NK-92 (cell line): Measurements from ENCODE around the gene OR2T11.
"Not testable (repeated sequence)": the region's sequence is repeated elsewhere in the genome, so short reads cannot be mapped to it uniquely, and the experiment has no call there.

Source experiments
- DNase-seq: peaks from one replicate; lab custom pipeline; 2025; ENCODE audit not compliant: unreplicated experiment; lab: John Stamatoyannopoulos, UW

Gene OR2T11

DNA sequence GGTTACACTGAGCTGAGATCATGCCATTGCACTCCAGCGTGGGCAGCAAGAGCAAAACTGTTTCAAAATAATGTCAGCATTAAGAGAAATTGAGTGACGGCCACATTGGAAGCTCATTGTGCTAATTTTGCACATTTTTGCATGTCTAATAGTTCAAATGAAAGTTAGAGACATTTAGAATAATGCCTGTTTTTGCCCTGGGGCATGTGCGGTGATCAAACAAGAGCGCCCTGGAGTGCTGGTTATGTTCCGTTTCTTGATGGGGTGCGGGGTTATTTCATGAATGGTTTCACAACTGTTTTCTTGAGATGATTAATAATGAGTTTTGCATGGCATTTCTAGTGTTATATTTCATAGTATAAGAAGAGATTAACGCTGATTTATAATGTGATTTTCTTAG is 13.1 kb downstream of the OR2T11 start:
- no peak for DNase-seq

DNA sequence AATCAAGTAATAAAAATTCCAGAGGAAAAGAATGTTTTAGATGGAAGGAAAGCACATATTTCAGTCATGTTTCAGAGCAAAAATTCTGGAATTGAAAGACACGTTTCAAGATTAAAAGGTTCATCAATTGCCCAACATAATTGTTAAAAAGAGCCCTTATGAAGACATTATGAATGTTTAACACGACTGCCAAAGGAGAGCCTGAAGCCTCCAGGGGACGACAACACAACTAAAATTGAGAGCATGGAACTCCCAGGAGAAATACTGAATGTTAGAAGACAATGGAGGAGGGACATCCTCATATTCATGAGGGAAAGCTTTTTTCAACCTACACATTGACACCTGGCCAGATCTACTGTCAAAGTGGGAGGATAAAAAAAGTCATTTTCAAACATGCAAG is 16.0 kb downstream of the OR2T11 start:
- no peak for DNase-seq

DNA sequence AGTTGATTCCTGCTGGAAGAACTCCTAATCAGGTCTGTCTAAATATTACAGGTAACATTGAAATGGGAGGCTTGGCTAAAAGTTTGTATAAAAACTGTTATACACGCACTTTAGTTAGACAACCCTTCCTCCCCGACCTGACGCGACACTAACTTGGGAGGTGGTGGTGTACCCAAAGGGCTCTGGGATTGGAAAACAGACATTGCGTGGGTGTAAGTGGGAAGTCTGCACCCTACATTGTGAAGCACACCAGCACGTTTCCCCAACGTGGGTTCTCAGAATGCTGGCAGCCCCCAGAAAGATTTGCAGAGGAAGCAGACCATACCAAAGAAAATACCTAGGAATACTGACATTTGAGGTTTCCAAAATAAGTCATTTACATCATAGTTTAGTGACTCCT is 16.8 kb downstream of the OR2T11 start:
- no peak for DNase-seq

DNA sequence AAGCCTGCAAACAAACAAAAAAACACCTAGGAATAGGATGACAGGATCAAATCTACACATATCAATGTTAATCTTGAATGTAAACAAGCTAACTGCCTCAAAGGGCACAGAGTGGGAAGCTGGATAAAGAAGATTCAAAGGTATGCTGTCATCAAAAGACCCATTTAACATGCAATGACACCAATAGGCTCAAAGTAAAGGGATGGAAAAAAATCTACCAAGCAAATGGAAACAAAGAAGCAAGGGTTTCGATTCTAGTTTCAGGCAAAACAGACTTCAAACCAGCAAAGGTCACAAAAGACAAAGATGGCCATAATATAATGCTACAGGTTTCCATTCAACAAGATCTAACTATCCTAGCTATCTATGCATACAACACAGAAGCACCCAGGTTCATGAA is 21.1 kb downstream of the OR2T11 start:
- DNase-seq, result no peak

DNA sequence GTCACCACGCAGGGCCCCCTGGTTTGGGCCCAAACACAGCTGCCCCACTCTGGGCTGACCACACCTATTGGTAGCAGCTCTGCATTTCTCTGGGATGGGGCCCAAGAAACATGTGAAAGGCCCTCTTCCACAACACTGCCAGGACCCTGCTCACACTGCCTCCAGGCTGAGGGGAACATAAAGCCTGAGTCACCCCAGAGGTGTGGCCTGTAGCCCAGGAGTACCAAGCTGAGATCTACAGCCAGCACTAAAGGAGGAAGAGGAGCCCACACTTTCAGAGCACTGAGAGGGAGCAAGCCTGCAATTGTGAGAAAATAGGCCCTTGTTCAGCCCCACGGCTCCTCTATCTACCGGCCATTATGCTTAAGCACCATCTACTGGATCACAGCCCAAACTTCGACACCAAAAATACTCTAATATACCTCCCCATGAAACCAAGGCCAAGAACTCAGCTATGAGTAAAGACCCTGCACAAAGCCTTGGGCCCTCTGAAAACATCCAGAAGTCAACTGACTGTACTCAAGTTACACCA is 22.9 kb downstream of the OR2T11 start:
- no peak for DNase-seq

DNA sequence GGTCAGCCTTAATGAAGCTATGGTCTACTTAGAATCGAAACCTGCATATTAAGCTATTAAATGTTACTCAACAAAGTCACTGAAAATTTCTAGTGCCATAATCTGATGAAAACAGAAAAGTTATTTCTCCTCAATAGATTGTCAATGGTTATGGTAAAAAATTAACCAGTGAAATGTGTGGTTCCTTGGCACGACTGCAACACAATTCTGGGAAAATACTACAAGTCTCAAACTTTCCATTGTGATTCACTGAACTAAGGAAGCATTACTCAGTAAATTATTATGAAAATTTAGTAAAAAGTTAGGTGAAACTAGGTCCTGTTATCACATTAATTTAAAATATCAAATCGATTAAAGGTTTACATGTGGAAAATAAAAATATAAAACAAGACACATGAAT is 24.6 kb downstream of the OR2T11 start:
- no peak for DNase-seq

DNA sequence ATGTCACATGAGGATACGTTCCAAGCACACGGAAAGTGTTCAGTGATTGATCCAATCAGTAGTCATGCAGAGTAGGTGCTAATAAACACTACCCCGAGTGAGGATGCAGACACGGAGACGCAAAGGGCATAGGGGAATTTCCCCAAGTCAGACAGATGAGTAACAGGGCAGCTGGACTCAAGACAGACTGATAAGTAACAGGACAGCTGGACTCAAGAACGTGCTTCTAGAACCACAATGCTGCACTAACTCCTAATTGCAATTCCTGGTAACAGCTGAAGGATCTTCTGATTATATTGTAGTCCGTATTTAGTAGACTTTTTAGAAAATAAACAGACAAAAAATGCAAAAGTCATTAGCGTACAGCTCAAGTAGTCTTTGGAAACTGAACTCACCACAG is 35.5 kb downstream of the OR2T11 start:
- no peak for DNase-seq

DNA sequence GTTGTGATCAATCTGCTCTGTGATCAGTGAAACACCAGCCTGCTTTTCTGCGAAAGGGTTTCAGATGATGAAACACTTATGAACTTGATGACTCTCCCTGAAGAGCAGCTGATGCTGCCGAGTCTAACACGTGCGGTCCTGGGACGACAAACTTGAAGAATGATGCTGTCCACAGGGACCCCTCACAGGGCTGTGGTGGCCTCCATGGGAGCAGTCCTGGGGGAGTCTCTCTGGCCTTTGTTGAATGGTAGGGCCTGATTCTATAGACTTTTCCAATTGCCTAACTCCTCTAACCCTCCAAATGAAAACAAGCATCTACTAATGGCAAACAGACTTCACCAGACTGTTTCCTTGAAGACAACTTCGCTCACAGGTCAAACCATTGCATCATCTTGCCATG is 37.3 kb downstream of the OR2T11 start, which contains the start of gene OR2T10:
Gene OR2T10, minus strand, starts transcription at position 112 of the 400 bp plus-strand sequence. CDS start 3,932 bp downstream, outside the sequence.
- no peak for DNase-seq

DNA sequence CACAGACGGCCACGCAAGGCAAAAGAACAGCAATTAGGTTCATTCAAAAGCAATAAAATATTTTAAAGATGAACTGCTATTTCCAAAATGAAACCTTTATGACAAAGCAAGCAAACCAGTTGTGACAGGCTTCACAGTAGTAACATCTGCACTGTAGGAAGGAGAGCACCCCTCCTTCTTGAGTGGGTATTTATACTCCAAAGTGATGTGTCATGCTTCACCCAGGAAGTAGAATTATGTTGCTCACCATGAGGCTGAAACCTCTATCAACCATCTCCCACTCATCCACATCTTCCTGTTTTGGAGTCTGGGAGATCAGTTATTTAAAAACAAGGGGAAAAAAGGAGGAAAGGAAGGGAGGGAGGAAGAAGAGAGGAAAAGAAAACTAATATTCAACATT is 38.3 kb downstream of the OR2T11 start:
- no peak for DNase-seq

DNA sequence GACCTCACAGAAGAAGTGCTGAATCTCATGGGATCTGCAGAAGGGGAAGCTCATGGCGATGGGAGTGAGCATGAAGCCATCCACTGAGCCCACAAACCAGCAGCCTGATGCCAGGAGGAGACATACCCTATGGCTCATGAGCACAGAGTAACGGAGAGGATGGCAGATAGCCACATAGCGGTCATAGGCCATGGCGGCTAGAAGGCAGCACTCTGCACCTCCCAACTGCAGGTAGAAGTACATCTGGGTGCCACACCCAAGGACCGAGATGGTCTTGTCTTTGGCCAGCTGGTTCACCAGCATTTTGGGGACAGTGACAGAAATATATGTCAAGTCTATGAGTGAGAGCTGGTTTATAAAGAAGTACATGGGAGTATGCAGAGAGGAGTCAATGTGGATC is 41.7 kb downstream of the OR2T11 start:
- DNase-seq, result no peak

DNA sequence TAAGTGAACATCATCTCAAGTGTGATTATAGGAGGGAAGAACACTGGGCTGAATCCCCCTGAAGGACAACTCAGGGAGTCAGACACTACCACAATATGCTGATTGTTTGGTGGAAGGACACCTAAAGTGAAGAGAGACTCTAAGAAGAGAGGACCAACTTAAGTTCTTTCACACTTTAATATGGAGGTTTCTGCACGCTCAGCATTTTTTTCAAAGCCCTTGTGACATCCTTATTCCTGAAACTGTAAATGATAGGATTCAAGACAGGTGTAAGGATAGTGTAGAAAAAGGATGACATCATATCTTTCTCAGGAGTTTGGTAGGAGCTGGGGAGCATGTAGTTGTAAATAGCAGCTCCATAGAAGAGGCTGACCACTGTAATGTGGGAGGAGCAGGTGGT is 42.2 kb downstream of the OR2T11 start:
- no peak for DNase-seq

DNA sequence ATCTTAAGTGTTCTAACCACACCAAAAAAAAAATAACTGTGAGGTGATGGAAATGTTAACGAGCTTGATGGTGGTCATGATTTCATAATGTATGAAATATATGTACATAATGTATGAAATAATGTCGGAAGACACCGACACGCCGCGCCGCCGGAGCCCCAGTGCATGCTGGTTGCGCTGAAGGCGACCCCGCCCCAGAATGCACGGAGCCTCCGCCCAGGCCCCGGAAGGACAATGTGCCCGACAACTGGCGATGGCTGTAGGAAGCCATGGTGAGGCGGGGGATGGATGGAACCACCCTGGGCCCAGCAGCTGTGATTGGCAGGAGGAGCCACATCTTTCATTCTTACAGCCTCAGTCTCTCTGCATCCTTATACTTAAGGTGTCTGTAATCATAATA is 44.8 kb downstream of the OR2T11 start:
- no peak for DNase-seq

DNA sequence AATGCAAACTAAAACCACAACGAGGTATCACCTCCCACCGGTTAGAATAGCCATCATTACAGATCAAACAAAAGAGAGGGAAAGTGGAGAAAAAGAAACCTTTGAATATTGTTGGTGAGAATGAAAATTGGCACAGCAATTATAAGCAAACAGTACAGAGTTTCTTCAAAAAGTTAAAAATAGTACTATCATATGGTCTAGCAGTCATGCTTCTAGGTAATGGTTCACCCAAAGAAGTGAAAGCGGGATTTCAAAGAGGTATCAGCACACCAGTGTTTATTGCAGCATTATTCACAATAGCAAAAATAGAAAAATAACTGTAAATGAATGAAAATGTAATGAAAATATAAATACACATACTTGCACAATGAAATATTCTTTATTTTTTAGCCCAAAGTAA is 45.6 kb downstream of the OR2T11 start:
- DNase-seq, result no peak

DNA sequence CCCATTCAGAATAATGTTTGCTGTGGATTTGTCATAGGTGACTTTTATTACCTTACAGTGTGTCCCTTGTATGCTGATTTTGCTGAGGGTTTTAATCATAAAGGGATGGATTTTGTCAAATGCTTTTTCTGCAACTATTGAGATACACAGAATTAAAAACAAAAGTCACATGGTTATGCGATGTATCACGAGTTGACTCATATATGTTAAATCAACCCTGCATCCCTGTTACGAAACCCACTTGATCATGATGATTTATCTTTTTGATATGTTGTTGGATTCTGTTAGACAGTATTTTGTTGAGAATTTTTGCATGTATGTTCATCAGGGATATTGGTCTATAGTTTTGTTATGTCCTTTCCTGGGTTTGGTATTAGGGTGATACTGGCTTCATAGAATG is 49.6 kb downstream of the OR2T11 start:
- no peak for DNase-seq

DNA sequence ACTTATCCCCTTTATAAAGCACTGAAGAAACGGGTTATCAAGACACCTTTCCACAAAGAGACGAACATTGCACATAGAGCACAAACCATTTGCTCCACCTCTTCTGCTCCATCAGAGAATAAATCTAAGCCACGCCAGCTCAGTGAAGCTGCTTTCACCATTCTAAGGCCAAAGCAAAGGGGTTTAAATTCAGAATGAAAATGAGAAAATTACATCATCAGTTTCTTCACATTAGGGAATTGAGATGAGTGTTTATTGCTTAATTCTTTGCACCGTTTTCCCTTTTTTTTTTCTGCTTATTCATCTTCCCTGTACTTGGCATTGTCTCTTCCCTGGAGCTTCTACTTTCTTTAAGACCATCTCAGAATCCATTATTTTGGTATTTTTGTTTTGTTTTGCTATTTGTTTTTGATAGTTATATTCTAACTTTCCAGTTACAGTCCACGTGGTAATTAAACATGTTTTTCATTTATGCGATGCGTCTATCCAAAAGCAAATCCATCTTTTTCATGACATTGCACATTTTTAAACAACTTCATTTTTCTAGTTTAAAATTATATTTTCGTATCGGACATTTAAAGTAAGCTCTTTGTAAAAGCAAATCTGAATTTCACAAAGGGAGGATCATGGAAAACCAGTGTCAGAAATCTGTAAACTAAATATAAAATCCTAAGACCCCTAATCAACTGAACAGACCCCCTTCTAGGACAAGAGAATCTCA is 58.5 kb downstream of the OR2T11 start:
- no peak for DNase-seq

DNA sequence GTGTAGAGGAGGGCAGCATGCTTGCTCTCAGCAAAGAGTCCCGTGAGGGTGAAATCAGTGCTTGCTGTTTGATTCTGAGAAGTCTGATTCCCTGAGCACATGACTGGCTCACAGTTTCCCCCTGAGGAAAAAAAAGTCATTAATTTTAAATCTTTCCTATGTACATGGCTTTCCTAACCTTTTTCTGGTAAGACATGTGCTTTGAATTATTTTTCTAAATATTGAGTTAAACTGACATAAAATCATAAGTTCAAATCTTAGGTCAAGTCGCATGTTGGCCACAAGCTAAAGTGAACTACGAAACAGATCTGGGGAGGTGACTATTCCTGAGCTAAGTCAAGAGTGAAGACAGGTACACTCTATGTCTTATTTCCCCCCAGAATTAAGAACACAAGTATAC is 60.2 kb downstream of the OR2T11 start, which contains the start of gene OR2T34:
Gene OR2T34, minus strand, starts transcription at position 101 of the 400 bp plus-strand sequence. Its CDS starts 0 bp downstream, at position 101.
- not testable (repeated sequence) for DNase-seq

DNA sequence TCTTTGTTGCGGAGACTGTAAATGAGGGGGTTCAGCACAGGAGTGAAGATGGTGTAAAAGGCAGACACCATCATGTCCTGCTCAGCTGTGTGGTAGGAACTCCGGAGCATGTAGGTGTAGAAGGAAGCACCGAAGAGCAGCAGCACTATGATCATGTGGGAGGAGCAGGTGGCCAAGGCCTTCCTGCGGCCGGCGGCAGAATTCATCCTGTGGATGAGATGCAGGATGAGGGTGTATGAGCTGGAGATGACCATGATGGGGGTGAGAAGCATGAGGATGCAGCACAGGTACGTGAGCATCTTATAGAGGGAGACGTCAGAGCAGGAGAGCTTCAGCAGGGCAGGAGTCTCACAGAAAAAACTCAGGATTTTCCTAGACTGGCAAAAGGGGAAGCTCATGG is 61.0 kb downstream of the OR2T11 start:
- not testable (repeated sequence) for DNase-seq
